WERI-Rb-1 (cell line): ENCODE results near the gene TMEM183A.

Experiments used
- DNase-seq: peaks from one replicate; pipeline ENCODE4 v3.0.0-alpha.2; 2020
- H3K27ac ChIP-seq: fragments of 250-450 bp; sonication (Bioruptor Pico); 2 replicates; pipeline ENCODE4 v1.5.1; 2020; ENCODE audit warnings: mild to moderate bottlenecking, moderate library complexity
- H3K27me3 ChIP-seq: fragments of 250-450 bp; sonication (Bioruptor Pico); 2 replicates; pipeline ENCODE4 v1.5.1; 2021; ENCODE audit warnings: mild to moderate bottlenecking, low read depth, moderate library complexity; ENCODE audit not compliant: insufficient read depth, severe bottlenecking
- H3K36me3 ChIP-seq: fragments of 250-450 bp; sonication (Bioruptor Pico); 2 replicates; pipeline ENCODE4 v1.5.1; 2020; ENCODE audit warnings: mild to moderate bottlenecking, moderate library complexity
- H3K4me3 ChIP-seq: 2 replicates; pipeline ENCODE4 v1.5.1; 2011; ENCODE audit warnings: low read depth, mild to moderate bottlenecking, control low read depth, low read length
- H3K9me3 ChIP-seq: fragments of 250-450 bp; sonication (Bioruptor Pico); 2 replicates; pipeline ENCODE4 v1.5.1; 2021; ENCODE audit warnings: mild to moderate bottlenecking, moderate library complexity; ENCODE audit not compliant: severe bottlenecking
- CTCF ChIP-seq: IDR thresholded peaks from 2 replicates; pipeline ENCODE4 v1.5.1; 2011; ENCODE audit warnings: low read depth, mild to moderate bottlenecking, control low read depth, inconsistent platforms, low read length

Gene TMEM183A

GRCh38 chr1:202968351-202968750 lies 38.8 kb upstream of the TMEM183A start:
- no peaks in the 10 kb centered on the region for H3K27me3 ChIP-seq
- peaks cover 27% of the 10 kb centered on the region for H3K36me3 ChIP-seq
- DNase-seq, result no peak
- no peak overlapping the region for H3K27ac ChIP-seq
- peak overlapping the region; percentile 68 for H3K4me3 ChIP-seq
- H3K9me3 ChIP-seq, result no peaks in the 10 kb centered on the region
- TF ChIP-seq CTCF, result no peak

DNA sequence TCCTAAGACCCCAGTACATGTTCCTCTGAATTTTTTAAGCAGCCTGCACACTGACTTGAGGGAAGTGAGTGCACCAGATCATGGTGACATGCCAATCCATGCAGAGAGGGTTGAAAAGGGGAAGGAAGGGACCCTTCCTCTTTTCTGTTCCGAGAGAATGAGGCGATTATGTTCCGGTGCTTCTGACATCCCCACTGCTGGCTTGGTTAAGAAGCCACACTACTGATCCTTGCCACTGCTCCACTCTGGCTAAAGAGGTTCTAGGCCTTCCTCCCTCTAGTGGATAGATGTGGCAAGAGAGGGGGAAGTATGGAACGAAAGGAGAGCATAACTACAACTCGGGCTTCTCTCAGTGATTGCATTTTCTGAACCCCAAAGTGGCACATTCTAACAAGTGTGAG lies 38.3 kb upstream of the TMEM183A start:
- Histone ChIP-seq H3K9me3 (no peaks in the 10 kb centered on the region), H3K27me3 (no peaks in the 10 kb centered on the region), H3K4me3 (no peak overlapping the region), H3K27ac (no peak overlapping the region; the same call in 1 of the 2 replicates), H3K36me3 (peaks cover 22% of the 10 kb centered on the region)
- TF ChIP-seq CTCF, result peak; percentile 99
- DNase-seq, result peak; percentile 92

- Histone ChIP-seq H3K27ac (no peak overlapping the region), H3K4me3 (no peak overlapping the region), H3K36me3 (no peaks in the 10 kb centered on the region), H3K9me3 (no peaks in the 10 kb centered on the region), H3K27me3 (no peaks in the 10 kb centered on the region)
- no peak for TF ChIP-seq CTCF
- no peak for DNase-seq
Observed at GRCh38 chr1:202972046-202972445, 35.1 kb upstream of the TMEM183A start.

- Histone ChIP-seq H3K4me3 (no peak overlapping the region), H3K27ac (no peak overlapping the region), H3K27me3 (no peaks in the 10 kb centered on the region), H3K36me3 (no peaks in the 10 kb centered on the region), H3K9me3 (no peaks in the 10 kb centered on the region)
- TF ChIP-seq CTCF, result no peak
- no peak for DNase-seq
Observed at GRCh38 chr1:202974856-202975255, 32.3 kb upstream of the TMEM183A start.

GRCh38 chr1:202976633-202977032 lies 30.5 kb upstream of the TMEM183A start:
- Histone ChIP-seq H3K9me3 (no peaks in the 10 kb centered on the region), H3K27ac (no peak overlapping the region), H3K36me3 (no peaks in the 10 kb centered on the region), H3K4me3 (no peak overlapping the region), H3K27me3 (no peaks in the 10 kb centered on the region)
- no peak for TF ChIP-seq CTCF
- no peak for DNase-seq

DNA sequence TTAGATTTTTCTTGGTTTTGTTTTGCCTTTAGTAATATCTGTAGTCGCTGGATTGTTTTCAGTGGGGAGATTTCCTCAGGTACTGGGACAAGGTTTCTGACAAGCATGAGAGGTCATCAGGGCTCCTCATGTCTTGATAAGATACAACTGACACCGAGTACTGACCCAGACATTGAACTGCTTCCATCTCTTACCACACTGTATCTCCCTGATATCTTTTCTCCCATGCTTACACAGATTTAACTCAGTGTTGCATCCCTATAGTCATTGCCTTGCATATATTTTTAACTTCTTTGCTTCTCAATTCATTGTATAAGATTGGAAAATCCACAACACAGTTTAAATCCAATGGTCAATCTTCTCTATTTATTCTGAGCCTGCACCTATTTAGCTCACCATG lies 27.7 kb upstream of the TMEM183A start:
- Histone ChIP-seq H3K9me3 (no peaks in the 10 kb centered on the region), H3K36me3 (no peaks in the 10 kb centered on the region), H3K27me3 (no peaks in the 10 kb centered on the region), H3K27ac (no peak overlapping the region), H3K4me3 (no peak overlapping the region)
- no peak for TF ChIP-seq CTCF
- DNase-seq, result no peak
